Stimulated activated CD8-positive, alpha-beta memory T cell treated with anti-CD3 and anti-CD28 coated beads, Interleukin-12 subunit alpha, Interleukin-12 subunit beta, amount 100 ng/mL, for 24 hours (primary cell): ENCODE results near the gene GLIPR2.
"Not testable (repeated sequence)": the region's sequence is repeated elsewhere in the genome, so short reads cannot be mapped to it uniquely, and the experiment has no call there.

ENCODE experiments used
- DNase-seq: peaks from one replicate; pipeline ENCODE4 v3.0.0-alpha.2; 2020; ENCODE audit errors: extremely low read depth

Gene GLIPR2

DNA sequence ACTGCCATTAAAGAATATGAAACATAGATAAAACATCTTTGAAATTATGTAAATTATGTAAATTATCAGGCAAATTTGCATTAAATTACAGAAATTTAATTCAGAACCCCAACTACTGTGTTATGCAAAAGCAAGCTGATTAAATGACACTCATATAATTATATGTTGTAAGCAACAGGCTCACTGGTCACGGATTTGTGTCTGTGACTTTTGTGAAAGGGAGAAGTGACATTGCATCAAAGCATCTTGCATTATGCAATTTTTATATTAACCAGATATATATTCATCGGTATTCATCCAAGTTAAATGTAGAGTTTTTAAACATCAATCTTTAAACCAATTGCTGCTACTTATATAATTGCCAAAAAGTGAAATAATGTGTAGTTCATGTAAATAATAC is 13.0 kb upstream of the GLIPR2 start:
- DNase-seq: no peak

DNA sequence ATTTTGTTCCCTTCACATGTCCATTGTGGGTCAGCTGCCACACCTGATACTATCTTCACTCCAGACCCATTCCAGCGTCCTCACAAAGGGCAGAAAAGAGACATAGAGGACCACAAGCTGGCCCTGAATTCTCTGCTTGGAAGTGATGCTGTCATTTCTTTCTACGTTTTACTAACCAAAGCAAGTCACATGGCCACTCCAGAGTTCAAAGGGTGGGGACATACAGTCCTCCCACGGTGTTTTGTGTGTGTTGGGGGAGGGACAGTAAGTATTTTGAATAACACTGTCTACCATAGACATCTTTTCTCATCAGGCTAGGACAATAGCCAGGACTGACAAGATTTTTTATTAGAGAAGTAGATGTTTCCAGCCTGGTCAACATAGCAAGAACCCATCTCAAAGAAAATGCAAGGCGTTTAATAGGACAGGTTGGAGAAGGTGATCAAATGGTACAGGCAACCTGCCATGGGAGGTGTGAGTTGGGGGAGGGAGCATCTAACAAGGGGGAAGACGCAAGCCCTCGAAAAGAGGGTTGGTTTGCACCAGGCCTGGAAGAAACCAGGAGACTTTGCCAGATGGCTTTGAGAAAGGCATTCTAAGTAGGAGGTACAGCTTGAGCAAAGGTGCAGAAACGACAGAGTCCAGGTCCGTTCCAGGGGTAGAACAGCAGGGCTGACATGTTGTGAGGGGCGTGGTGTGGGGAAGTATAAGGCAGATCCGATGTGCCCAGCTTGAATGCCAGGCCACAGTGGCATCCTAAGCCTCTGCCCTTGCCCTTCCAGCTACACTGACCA is 11.3 kb upstream of the GLIPR2 start:
- no peak for DNase-seq

DNA sequence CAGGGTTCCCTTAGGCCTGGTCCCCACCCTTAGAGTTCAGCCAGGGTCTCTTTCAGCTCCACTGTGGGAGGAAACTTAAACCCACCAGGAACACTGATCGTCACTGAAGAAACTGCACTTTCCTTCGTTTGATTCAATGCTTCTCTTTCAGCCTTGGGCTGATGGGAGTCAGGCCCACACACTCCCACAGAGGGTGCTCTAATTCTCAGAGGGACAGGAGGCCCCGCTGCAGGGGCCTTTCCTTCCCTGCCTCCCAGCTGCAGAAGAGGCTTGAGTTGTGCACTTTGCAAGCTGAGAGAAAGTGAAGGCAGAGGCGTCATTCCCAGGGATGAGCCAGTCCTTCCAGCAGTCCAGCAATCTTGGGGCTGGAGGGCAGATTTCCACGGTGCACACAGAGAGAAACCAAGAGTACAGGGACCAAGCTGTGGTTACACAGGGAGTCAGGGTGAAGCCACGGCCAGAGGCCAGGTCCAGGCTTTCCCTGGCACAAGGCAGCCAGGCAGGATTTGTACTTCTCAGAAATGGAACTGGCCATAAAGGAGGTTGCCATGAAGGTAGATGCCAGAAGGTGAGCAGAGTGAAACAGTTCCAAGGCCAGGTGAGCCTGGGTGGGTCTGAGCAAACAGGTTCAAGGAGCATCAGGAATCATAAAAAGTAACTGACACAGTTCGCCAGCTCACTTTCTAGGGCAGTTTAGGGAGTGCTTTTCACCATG is 10.4 kb upstream of the GLIPR2 start:
- no peak for DNase-seq

GRCh38 chr9:36127652-36128244 is 8.8 kb upstream of the GLIPR2 start:
- DNase-seq: no peak

- no peak for DNase-seq
Measured at GRCh38 chr9:36128349-36128748, 8.2 kb upstream of the GLIPR2 start.

- no peak for DNase-seq
Measured at GRCh38 chr9:36129139-36129538, 7.4 kb upstream of the GLIPR2 start.

DNA sequence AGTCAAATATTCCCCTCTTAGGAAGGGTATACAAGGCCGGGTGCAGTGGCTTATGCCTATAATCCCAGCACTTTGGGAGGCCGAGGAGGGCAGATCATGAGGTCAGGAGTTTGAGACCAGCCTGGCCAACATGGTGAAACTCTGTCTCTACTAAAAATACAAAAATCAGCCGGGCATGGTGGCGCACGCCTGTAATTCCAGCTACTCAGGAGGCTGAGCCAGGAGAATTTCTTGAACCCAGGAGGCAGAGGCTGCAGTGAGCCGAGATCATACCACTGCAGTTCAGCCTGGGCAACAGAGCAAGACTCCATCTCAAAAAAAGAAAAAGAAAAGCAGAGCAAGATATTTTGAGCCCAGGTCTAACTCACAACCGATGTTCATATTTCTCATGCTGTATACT is 4.9 kb upstream of the GLIPR2 start:
- not testable (repeated sequence) for DNase-seq

DNA sequence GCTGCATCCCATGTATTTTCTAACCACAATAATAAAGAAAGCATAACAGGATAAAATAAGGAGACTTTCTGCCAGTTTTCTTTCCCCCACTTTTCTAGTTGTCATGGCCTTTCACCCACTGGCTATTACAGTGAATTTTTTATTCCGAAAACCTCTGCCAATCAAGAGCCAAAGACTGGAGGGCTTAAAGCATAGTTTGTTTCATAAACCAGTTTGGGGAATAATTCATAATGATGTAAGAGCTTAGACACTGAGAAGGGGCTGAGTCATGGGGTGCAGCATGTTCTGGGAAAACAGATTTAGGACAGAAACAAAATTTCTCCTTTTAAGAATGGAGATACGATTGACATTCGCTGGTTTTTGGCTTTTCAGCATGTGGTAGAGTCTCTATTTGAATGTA is 4.4 kb upstream of the GLIPR2 start:
- DNase-seq: no peak

- no peak for DNase-seq
Measured at GRCh38 chr9:36134761-36135505, 1.6 kb upstream of the GLIPR2 start.

- no peak for DNase-seq
Measured at GRCh38 chr9:36135741-36136271, 727 bp upstream of the GLIPR2 start.

DNA sequence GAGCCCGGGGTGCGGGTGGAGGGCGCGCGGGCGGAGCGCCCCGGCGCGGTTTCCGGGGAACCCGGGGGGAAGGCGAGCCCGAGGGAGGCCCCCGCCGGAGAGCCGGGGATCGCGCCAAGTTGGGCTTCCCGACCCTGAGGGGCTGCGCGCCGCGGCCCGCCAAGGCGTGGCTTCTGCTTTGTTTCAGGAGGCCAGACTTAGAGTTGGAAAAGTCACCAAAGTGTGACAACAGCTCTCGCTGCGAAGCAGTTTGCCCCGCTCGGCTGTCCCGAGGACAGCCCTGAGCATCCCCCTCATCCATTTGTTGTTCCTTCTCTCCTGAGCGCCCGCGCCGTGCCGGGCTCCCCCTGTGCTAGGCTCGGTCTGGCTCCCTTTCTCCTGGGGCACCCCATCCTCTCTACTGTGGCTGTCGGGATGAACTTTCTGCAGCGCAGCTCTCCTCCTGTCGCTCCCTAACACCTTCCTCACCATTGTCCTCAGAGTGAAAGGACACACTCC is 410 bp downstream of the GLIPR2 start:
- no peak for DNase-seq

DNA sequence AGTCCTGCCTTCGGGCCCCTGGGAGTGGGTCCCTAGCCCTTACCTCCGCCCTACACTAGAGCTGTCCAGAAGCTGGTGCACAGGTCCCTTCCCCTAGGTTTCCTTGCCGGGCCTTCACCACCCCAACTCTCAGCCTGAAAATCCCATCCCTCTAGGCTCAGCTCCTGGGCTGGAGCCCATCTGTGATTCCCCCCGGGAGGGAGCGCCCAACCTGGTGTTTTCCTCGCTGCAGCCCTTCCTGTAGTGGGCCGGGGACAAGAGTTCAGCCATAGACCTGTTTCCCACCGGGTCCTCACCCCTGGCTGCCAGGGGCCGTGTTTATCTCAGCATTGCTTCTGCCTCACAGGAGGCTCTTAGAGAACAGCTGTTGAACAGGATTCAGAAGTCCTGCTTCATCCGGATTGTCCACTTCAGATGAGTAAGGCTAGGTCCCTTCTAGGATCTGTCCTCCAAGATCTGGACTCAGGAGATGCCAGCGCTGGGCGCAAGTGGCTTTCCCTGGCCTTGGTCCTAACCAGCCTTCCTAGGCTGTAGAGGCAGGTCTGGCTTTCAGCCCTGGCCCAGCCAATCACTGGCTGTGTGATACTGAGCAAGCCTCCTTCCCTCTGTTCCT is 965 bp downstream of the GLIPR2 start:
- no peak for DNase-seq

DNA sequence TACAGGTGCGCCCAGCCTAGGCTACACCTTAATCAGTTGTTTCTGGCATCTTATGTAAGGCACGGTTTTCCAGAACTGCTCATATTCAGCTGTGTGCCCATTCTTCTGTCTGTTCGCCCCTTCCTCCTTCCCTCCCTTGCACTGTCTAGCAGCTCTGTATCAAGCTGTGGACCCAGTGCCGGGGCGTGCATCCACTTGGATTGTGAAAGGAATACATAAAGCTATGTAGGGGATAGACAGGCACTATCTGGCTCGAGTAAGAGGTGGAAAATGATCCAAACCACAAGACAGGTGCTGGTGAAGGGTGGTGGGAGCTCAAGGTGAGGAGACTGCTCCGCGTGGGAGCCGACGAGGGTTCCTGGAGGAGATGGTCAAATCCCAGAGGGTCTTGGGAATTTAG is 2.0 kb downstream of the GLIPR2 start:
- no peak for DNase-seq

DNA sequence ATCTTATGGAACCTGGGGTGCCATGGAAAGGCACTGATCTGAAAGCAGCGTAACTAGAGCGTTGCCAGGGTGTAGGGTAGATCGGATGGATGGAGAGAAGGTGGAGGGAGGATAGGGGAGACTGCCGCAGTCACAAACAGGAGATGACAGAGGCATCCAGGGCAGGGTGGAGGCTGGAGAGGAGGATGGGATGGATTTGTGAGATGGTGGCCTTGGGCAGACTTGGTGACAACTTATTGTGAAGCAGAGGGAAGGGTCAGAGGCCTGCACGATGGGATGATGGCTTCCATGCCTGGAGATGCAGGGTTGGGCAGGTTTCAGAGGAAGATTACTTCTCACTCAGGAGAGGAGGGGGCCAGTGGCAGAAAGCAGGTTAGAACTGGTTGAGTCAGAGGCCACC is 2.4 kb downstream of the GLIPR2 start:
- DNase-seq: no peak

DNA sequence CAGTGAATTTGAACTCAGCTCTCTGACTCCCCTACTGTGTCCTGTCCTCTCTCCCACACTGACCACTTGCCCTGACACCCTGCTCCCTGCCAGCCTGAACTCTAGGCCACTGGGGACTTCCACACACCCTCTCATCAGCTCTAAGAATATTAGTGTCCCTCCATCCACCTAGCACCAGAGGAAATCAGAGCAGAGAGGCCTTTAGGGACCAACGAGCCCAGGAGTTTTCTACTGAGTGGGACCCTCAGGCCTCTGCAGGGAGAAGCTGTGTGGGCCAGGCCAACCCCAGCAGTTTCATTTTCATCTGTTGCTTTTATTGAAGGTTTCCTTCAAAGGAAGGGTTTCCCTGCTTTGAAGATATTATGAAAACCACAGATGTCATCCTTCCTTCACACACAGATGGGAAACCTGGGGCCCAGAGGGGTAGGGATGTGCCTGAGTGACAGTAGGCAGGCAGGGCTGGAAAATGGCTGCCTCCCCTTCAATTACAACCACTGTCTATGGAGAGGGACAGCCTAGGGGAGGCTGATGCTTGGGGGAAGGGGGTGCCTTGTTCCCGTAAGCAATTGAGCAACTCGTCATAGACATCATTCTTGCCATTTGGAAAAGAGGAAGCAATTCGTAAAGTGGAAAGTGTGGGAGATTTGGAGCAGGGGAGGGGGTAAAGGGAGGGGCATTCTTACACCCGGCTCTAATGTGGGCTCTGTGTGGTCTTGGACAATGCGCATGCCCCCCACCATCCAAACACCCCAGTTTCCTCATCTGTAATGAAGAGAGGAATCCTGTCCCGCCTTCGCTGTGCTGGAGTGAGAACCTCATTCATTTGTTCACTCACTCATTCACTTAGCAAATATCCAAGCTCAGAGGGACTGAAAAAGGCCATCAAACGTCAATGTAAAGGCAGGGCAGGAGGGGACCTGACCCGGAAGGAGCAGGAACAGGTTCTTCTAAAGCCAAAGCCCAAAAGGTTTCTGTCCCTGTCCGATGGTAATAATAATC is 3.9 kb downstream of the GLIPR2 start:
- DNase-seq: no peak

DNA sequence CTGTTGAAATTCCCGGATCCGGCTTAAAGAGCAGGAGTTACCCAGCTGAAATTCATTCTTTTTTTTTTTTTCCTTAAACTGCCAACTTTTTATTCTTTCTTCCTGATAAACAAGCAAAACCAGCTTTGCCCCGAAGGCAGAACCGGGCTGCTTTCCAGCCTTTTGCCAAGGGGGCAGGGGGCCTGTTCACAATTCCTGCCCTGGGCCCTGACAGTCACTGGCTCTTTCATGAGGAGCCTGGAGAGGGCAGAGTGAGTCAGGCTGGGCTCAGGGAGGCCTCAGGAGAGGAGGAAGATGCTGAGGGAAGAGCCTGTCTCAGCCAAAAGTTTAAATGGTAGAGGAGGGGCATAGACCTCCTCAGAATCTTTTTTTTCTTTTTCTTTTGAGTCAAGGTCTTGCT is 4.8 kb downstream of the GLIPR2 start:
- DNase-seq: no peak

DNA sequence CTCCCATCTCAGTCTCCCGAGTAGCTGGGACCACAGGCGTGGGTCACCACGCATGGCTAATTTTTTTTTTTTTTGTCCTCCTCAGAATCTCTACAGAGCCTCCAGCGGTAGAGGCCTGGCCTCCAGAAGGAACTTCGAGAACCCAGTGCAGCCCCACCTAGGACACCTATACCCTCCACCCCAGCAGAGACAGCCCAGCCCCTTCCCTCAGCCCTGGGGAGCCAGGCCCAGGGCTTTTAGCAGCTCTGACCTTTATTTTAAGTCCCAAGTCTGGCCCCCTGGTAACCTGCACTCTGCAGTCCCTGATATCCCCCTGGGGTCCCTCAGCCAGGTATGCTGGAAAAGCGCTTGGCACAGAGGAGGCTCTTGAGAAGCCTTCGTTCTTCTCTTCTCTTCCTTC is 5.2 kb downstream of the GLIPR2 start:
- no peak for DNase-seq

GRCh38 chr9:36142510-36143244 is 6.1 kb downstream of the GLIPR2 start:
- DNase-seq: no peak

DNA sequence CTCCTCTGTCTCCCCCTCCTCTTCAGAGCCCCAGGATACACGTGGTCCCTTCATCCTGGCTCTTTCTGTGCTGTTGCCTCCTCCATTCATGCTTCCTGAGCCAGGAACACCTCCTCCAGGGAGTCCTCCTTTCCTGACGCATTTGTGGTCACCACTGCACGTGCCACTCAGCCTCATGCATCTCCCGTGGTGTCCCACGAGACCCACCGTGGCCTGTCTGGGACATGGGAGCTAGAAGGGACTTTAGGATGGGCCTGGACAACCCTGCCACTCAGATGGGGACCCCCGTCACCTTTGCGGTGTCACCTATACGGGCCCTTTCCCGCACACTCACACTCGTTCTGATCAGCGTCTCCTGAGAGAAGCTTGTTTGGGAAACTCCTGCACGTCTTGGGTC is 6.7 kb downstream of the GLIPR2 start:
- DNase-seq: no peak
